ENCODE data around the gene POMGNT1. TPM values are rescaled to one million over a fixed set of nuclear protein-coding genes. Genes with fewer than 3 reads are reported as not detected.

POMGNT1 gene
- total RNA-seq, 1 donor from 2014 or later: 28.5 TPM

- Histone ChIP-seq H3K36me3 (no peaks in the 10 kb centered on the region), H3K9me3 (no peaks in the 10 kb centered on the region), H3K27me3 (no peaks in the 10 kb centered on the region), H3K27ac (peak overlapping the region; percentile 78), H3K4me3 (no peak overlapping the region), H3K4me1 (peaks cover 56% of the 10 kb centered on the region)
- no peak for TF ChIP-seq POLR2AphosphoS5 (IDR thresholded peaks at IDR 0.05; ENCODE audit: insufficient read depth in 1 of 2, low read depth in 1 of 2)
- intact Hi-C loops (cut with DNase I): loop anchor here (2.0 kb wide), 1 partner anchor 143 kb away; no protein-coding TSS in a partner anchor
- DNase-seq (ENCODE audit: extremely low spot score in 2 of 2): no peak
Measured at GRCh38 chr1:46180082-46180616, 18.1 kb downstream of the POMGNT1 start.

- H3K27me3 ChIP-seq: no peaks in the 10 kb centered on the region
- no peak for DNase-seq (ENCODE audit: extremely low spot score in 2 of 2)
- no peaks in the 10 kb centered on the region for H3K36me3 ChIP-seq
- peak overlapping the region; percentile 19 for H3K27ac ChIP-seq
- H3K4me1 ChIP-seq: peaks cover 56% of the 10 kb centered on the region
- H3K9me3 ChIP-seq: no peaks in the 10 kb centered on the region
- H3K4me3 ChIP-seq: no peak overlapping the region
- intact Hi-C loops (cut with DNase I): loop anchor here (2.0 kb wide), 1 partner anchor 143 kb away; no protein-coding TSS in a partner anchor
- TF ChIP-seq POLR2AphosphoS5 (IDR thresholded peaks at IDR 0.05; ENCODE audit: insufficient read depth in 1 of 2, low read depth in 1 of 2): peak in 1 of 2 donors; percentile 66
- TF ChIP-seq POLR2A (IDR thresholded peaks at IDR 0.05): no peak
- peak; percentile 75 to 91 (median 90) for TF ChIP-seq CTCF (IDR thresholded peaks at IDR 0.05)
Measured at GRCh38 chr1:46179138-46180081, 18.8 kb downstream of the POMGNT1 start.

- no peaks in the 10 kb centered on the region for H3K9me3 ChIP-seq
- DNase-seq (ENCODE audit: extremely low spot score in 2 of 2): no peak
- peak within 1 kb of the TSS; percentile 73 for H3K27ac ChIP-seq
- no peak for TF ChIP-seq CTCF (IDR thresholded peaks at IDR 0.05)
- no peak for TF ChIP-seq POLR2AphosphoS5 (IDR thresholded peaks at IDR 0.05; ENCODE audit: insufficient read depth in 1 of 2, low read depth in 1 of 2)
- TF ChIP-seq POLR2A (IDR thresholded peaks at IDR 0.05): no peak
- no peaks in the 10 kb centered on the region for H3K36me3 ChIP-seq
- H3K27me3 ChIP-seq: no peaks in the 10 kb centered on the region
- no peak within 1 kb of the TSS for H3K4me3 ChIP-seq
- peaks cover 56% of the 10 kb centered on the region for H3K4me1 ChIP-seq
- intact Hi-C loops (cut with DNase I): no loop called here
Measured at GRCh38 chr1:46176211-46176865, 21.9 kb downstream of the POMGNT1 start, which contains the start of gene P3R3URF. Gene P3R3URF, minus strand, starts transcription at chr1:46176488. Its CDS starts 17 bp downstream, at chr1:46176471.

- Histone ChIP-seq H3K4me1 (peaks cover 51% of the 10 kb centered on the region), H3K27ac (peak overlapping the region; percentile 73), H3K36me3 (no peaks in the 10 kb centered on the region), H3K27me3 (no peaks in the 10 kb centered on the region), H3K9me3 (no peaks in the 10 kb centered on the region), H3K4me3 (no peak overlapping the region)
- TF ChIP-seq CTCF (IDR thresholded peaks at IDR 0.05) (no peak), POLR2AphosphoS5 (IDR thresholded peaks at IDR 0.05; ENCODE audit: insufficient read depth in 1 of 2, low read depth in 1 of 2) (no peak), POLR2A (IDR thresholded peaks at IDR 0.05) (no peak)
- no peak for DNase-seq (ENCODE audit: extremely low spot score in 2 of 2)
- intact Hi-C loops (cut with DNase I): loop anchor here (2.0 kb wide), 1 partner anchor 42 kb away; the partner anchor contains the start of gene PIK3R3
Measured at GRCh38 chr1:46175243-46175642, 23.0 kb downstream of the POMGNT1 start.
